Esophagus (tissue), 2 donors: ENCODE measurements around the gene MDH2. TPM values are rescaled to one million over a fixed set of nuclear protein-coding genes. Genes with fewer than 3 reads are reported as not detected.
"Not testable (repeated sequence)": the region's sequence is repeated elsewhere in the genome, so short reads cannot be mapped to it uniquely, and the experiment has no call there.

Experiments
- H3K27ac ChIP-seq, 2 donors: one replicate each; pipeline ENCODE4 v1.5.1; 2013; ENCODE audit warnings: low read depth in 2 of 2, mild to moderate bottlenecking in 2 of 2, inconsistent platforms in 1 of 2, low read length in 1 of 2, moderate library complexity in 1 of 2
- H3K27me3 ChIP-seq, 2 donors: one replicate each; pipeline ENCODE4 v1.6.1; 2013; ENCODE audit warnings: low read length in 2 of 2, control low read depth in 1 of 2, mild to moderate bottlenecking in 1 of 2; ENCODE audit not compliant: insufficient read depth in 2 of 2, control insufficient read depth in 1 of 2
- H3K36me3 ChIP-seq, 2 donors: one replicate each; pipeline ENCODE4 v1.6.1; 2013; ENCODE audit warnings: low read length in 1 of 2; ENCODE audit not compliant: control insufficient read depth in 2 of 2, insufficient read depth in 2 of 2
- H3K4me1 ChIP-seq, 2 donors: one replicate each; pipeline ENCODE4 v1.6.1; 2013; ENCODE audit warnings: low read length in 1 of 2; ENCODE audit not compliant: control insufficient read depth in 2 of 2, insufficient read depth in 2 of 2
- H3K4me3 ChIP-seq, 2 donors: one replicate each; pipeline ENCODE4 v1.5.1; 2013; ENCODE audit warnings: low read length in 2 of 2, mild to moderate bottlenecking in 2 of 2, low read depth in 1 of 2, moderate library complexity in 1 of 2
- H3K9me3 ChIP-seq, 2 donors: one replicate each; pipeline ENCODE4 v1.6.1; 2013; ENCODE audit warnings: mild to moderate bottlenecking in 2 of 2, low read depth in 1 of 2, low read length in 1 of 2, moderate library complexity in 1 of 2; ENCODE audit not compliant: control insufficient read depth in 2 of 2, insufficient read depth in 1 of 2
- whole genome bisulfite sequencing, 2 donors: extraction: QIAGEN DNeasy Blood & Tissue Kit; methylation state at CpG; one replicate each; pipeline ENCODE4 v1.1.7; 2013; 5-methylcytosine and 5-hydroxymethylcytosine counted together
- polyA plus RNA-seq, 2 donors: library from polyadenylated mRNA; stranded (reverse); fragments of 200-250 nt; gene quantifications; one replicate each; pipeline ENCODE4 v1.2.3, GENCODE V29; 2013
- donor health status: healthy with polysubstance abuse.
- donor health status: Bipolar disorder and iron deficiency.

Gene MDH2
- polyA plus RNA-seq, 2 donors, result 39.3 to 144 TPM

DNA sequence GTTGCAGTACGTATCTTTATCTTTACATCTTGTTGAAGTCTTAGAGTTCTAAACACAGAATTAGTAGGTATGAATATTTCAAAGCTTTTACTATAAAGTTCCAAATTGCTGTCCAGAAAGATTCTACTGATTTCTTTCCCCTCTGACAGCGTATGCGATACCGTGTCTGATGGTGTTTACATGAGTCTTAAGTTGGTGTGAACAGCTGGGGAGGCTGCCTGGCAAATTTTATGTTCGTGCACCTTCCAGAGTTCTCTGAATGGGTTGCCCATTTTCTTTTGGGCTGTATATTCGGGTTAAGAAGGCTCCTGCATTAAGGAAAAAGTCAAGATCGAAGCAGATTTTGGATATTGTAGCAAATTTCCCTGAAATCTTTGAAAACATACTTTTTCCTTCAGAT is 8.3 kb downstream of the MDH2 start:
- Histone ChIP-seq H3K4me3 (no peak overlapping the region), H3K4me1 (peaks cover 0 to 10% of the 10 kb centered on the region in 2 donors), H3K36me3 (peaks cover 26 to 33% of the 10 kb centered on the region in 2 donors), H3K27ac (no peak overlapping the region), H3K27me3 (no peaks in the 10 kb centered on the region), H3K9me3 (no peaks in the 10 kb centered on the region)
- WGBS, 2 donors, result 78 to 79% methylated on average over 7 of the region's 7 CpGs

DNA sequence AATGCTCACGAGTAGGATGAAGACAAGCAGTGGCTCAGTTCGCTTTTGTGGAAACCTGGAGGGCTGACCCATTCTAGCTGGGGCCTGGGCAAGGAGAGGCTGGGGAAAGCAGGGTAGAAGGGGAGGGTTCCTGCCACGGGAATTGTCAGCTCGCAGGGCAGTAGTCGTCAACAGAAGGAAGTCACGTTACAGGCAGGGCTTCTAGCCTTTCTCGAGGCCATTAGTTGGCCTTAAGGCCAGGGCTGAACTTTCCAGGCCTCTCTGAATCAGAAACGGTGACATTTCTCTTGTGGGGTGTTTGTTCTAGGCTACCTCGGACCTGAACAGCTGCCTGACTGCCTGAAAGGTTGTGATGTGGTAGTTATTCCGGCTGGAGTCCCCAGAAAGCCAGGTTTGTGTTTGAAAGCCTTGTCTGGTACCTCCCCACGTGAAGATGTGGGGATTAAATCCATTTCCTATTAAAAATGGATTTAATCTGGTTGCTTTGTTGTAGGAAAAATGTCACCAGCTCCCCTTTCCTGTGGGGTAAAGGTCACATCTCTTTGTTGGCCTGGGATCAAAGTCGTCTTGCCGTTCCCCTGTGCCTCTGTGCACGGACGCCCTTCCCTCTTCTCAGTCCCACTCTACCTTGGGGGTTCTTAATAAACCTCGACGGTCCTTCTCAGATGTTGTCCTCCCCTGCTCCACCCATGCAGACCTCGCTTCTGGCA is 9.4 kb downstream of the MDH2 start:
- peaks cover 0 to 7% of the 10 kb centered on the region in 2 donors for H3K4me1 ChIP-seq
- H3K36me3 ChIP-seq, result peaks cover 31 to 37% of the 10 kb centered on the region in 2 donors
- no peak overlapping the region for H3K27ac ChIP-seq
- H3K4me3 ChIP-seq, result no peak overlapping the region
- H3K27me3 ChIP-seq, result no peaks in the 10 kb centered on the region
- WGBS, 2 donors, result 79 to 85% methylated on average over 18 of the region's 18 CpGs
- no peaks in the 10 kb centered on the region for H3K9me3 ChIP-seq

DNA sequence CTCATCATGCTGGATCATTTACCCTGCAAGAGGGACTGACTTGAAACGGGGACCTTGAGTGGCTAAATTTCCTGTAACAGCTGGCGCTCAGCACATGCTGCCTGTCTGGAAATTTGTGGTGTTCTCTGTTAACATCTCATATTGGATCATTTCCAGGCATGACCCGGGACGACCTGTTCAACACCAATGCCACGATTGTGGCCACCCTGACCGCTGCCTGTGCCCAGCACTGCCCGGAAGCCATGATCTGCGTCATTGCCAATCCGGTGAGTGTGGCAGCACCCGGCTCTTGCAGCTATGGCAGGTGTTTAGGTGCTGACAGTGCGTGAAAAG is 9.9 kb downstream of the MDH2 start:
- Histone ChIP-seq H3K27me3 (no peaks in the 10 kb centered on the region), H3K36me3 (peaks cover 31 to 38% of the 10 kb centered on the region in 2 donors), H3K9me3 (no peaks in the 10 kb centered on the region), H3K4me3 (no peak overlapping the region), H3K4me1 (peaks cover 0 to 6% of the 10 kb centered on the region in 2 donors), H3K27ac (no peak overlapping the region)
- WGBS, 2 donors, result 78 to 88% methylated on average over 11 of the region's 11 CpGs

DNA sequence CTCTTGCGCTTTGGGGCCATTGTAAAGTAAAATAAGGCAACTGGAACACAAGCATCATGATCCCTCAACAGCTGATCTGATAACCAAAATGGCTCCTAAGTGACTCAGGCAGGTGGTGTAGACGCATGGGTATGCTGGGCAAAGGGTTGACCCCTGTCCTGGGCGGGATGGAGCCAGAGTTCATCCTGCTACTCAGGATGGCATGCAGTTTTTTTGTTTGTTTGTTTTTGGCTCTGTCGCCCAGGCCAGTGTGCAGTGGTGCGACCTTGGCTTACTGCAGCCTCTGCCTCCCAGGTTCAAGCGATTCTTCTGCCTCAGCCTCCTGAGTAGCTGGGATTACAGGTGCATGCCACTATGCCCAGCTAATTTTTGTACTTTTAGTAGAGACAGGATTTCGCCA is 10.8 kb downstream of the MDH2 start:
- WGBS, 2 donors, result 91 to 96% methylated on average over 7 of the region's 7 CpGs
- peaks cover 31 to 47% of the 10 kb centered on the region in 2 donors for H3K36me3 ChIP-seq
- H3K27ac ChIP-seq, H3K9me3 ChIP-seq, H3K27me3 ChIP-seq, H3K4me1 ChIP-seq, H3K4me3 ChIP-seq: not testable (repeated sequence)

DNA sequence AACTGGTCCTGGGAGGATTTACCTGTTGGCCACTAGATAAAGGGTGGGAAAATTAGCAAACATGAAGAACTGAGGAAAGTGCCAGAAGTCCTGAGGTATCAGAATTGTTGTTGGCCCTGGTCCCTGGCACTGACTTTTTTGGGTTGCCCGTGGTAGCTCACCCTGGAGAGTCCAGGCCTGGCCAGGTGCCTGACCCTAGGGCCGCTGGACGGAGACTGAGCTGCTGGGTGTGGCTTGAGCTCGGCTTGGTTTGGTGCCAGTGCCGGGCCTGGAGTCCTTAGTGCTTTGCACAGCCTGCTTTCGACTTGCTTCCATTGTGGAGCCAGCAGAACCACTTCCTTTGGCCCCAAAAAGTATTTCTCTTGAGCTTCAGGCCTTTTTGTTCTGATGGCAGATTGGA is 12.9 kb downstream of the MDH2 start:
- peak overlapping the region in 1 of 2 donors; percentile 14 for H3K27ac ChIP-seq
- H3K4me1 ChIP-seq, result peaks cover 0 to 2% of the 10 kb centered on the region in 2 donors

DNA sequence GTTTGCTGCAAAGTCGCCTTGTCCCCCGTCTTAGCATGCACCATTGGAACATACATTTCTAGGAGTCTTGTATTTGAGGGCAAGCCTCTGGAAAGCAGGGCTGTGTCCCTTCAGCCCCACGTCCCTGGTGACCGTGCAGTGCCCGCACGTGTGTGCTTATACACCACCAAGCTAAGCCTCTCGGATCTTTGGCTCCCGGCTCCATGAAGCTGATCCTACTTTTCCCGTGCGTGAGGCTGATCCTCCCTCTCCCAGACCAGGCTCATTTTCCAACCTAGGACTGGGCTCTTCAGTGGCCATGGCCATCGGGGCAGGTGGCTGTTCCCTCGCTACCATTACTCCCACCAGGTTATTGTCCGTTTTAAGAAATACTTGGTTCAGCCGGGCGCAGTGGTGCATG is 14.3 kb downstream of the MDH2 start:
- 93 to 95% methylated on average over 15 of the region's 15 CpGs for WGBS, 2 donors

More for the DNA sequence above, 12.9 kb downstream of the MDH2 start:
- Histone ChIP-seq H3K9me3 (no peaks in the 10 kb centered on the region), H3K27me3 (no peaks in the 10 kb centered on the region), H3K36me3 (peaks cover 39 to 65% of the 10 kb centered on the region in 2 donors), H3K4me3 (no peak overlapping the region)
- 35 to 53% methylated on average over 6 of the region's 6 CpGs for WGBS, 2 donors

DNA sequence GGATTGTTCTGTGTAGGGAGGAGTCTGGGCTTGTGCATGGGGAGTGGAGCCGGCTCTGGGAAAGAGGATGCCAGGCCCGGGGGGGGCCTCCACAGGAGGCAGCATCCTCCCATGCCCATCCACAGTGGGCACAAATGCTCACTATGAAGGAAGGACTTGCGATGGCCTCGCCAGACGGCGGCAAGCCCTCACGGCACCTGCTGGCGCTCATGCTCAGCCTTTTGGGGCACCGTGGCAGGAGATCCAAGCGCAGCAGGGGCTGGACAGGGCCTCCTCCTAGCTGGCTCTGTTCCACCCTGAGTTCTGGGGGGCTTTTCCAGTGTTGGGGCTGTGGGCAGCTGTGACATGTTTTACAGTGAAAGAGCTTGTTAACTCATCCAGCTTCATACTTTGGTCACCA is 15.2 kb downstream of the MDH2 start:
- H3K4me3 ChIP-seq, result no peak overlapping the region
- H3K27me3 ChIP-seq, result no peaks in the 10 kb centered on the region
- H3K4me1 ChIP-seq, result peaks cover 0 to 2% of the 10 kb centered on the region in 2 donors
- H3K36me3 ChIP-seq, result peaks cover 32 to 67% of the 10 kb centered on the region in 2 donors
- peak overlapping the region; percentile 16 to 51 for H3K27ac ChIP-seq
- WGBS, 2 donors, result 85 to 87% methylated on average over 10 of the region's 10 CpGs
- H3K9me3 ChIP-seq, result no peaks in the 10 kb centered on the region

More for the DNA sequence above, 14.3 kb downstream of the MDH2 start:
- H3K36me3 ChIP-seq, result peaks cover 39 to 74% of the 10 kb centered on the region in 2 donors
- H3K9me3 ChIP-seq, result no peaks in the 10 kb centered on the region
- no peak overlapping the region for H3K27ac ChIP-seq
- no peak overlapping the region for H3K4me3 ChIP-seq
- H3K4me1 ChIP-seq, result peaks cover 0 to 2% of the 10 kb centered on the region in 2 donors
- H3K27me3 ChIP-seq, result no peaks in the 10 kb centered on the region

DNA sequence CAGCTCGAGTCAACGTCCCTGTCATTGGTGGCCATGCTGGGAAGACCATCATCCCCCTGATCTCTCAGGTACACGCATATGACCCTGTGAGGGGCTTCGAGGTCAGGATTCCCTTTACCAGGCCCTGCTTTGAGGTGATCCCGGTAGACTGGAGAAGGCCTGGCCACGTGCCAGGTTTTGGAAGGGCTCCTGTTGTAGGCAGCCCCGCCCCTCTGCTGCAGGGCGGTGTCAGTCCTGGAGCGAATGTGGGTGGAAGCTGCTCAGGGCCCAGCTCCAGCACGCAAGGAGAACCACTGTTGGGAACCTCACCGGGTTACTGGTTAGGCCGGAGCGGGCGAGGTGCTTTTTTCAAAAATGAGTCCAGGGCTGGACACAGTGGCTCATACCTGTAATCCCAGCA is 15.6 kb downstream of the MDH2 start:
- peak overlapping the region; percentile 16 to 51 for H3K27ac ChIP-seq
- H3K4me3 ChIP-seq, result no peak overlapping the region
- peaks cover 0 to 2% of the 10 kb centered on the region in 2 donors for H3K4me1 ChIP-seq
- H3K9me3 ChIP-seq, result no peaks in the 10 kb centered on the region
- no peaks in the 10 kb centered on the region for H3K27me3 ChIP-seq
- WGBS, 2 donors, result 49 to 53% methylated on average over 14 of the region's 14 CpGs
- peaks cover 28 to 65% of the 10 kb centered on the region in 2 donors for H3K36me3 ChIP-seq

DNA sequence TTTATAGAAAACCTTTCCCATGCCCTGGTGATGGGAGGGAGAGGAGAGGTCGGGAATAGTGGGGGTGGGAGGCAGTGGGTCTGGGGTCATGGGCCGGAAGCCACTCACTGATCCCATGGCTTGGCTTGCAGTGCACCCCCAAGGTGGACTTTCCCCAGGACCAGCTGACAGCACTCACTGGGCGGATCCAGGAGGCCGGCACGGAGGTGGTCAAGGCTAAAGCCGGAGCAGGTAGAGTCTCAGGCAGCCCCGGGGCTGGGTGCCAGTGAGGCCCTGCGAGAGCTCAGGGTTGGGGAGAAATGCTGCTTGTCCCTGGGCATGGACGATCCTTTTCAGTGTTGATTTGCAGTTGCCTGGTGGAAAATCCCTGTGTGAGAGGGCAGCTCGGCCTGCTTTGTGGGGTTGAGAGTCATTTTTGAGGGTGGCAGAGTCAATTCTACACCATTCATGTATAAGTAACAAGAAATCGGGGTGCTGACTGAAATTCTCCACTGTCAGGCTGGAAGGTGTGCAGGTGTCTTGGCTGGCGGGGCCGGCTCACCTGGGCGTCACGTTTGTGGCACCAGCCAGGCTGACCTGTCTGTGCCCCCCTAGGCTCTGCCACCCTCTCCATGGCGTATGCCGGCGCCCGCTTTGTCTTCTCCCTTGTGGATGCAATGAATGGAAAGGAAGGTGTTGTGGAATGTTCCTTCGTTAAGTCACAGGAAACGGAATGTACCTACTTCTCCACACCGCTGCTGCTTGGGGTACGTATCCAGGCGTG is 16.5 kb downstream of the MDH2 start:
- 95 to 96% methylated on average over 24 of the region's 24 CpGs for WGBS, 2 donors
- no peak overlapping the region for H3K4me3 ChIP-seq
- no peak overlapping the region for H3K27ac ChIP-seq
- no peaks in the 10 kb centered on the region for H3K27me3 ChIP-seq
- H3K4me1 ChIP-seq, result peaks cover 0 to 3% of the 10 kb centered on the region in 2 donors
- no peaks in the 10 kb centered on the region for H3K9me3 ChIP-seq
- H3K36me3 ChIP-seq, result peaks cover 22 to 58% of the 10 kb centered on the region in 2 donors
